GM18507 (cell line): ENCODE results near the gene IGLL5.

Experiments used
- DNase-seq: peaks from one replicate; pipeline ENCODE4 v3.0.0; 2011; ENCODE audit warnings: low read depth; ENCODE audit not compliant: insufficient read length; ENCODE audit errors: extremely low spot score
- FAIRE-seq: peaks from 2 replicates; lab custom pipeline; 2011; peaks lifted over from hg19 to GRCh38; lab: Jason Lieb, UNC

The IGLL5 gene

GRCh38 chr22:22944268-22944985 is 56.8 kb downstream of the IGLL5 start:
- DNase-seq (no peak), FAIRE-seq (no peak)

- DNase-seq, result no peak
- FAIRE-seq, result no peak
These were observed 57.6 kb downstream of the IGLL5 start for GRCh38 chr22:22945195-22945594.
